K562 (cell line): ENCODE measurements around the gene NEUROD6.

Source experiments
- CBX5 ChIP-seq: IDR thresholded peaks from 2 replicates; pipeline ENCODE4 v1.6.1; 2014; ENCODE audit warnings: low read depth, borderline replicate concordance
- CEBPB ChIP-seq: fragments of 450-650 bp; IDR thresholded peaks from 2 replicates; pipeline ENCODE4 v1.6.1; 2016; ENCODE audit warnings: missing genetic modification characterization, missing compliant biosample characterization
- EP300 ChIP-seq: IDR thresholded peaks from 2 replicates; pipeline ENCODE4 v1.6.1; 2012; ENCODE audit warnings: low read length, improper control_type of control experiment
- ERF ChIP-seq: fragments of 450-650 bp; formaldehyde crosslinking; IDR thresholded peaks from 2 replicates; pipeline ENCODE4 v1.4.0; 2020; ENCODE audit warnings: mild to moderate bottlenecking, mixed read lengths
- HCFC1 ChIP-seq: IDR thresholded peaks from 2 replicates; pipeline ENCODE4 v1.6.1; 2012; ENCODE audit warnings: low read depth, low read length, improper control_type of control experiment
- IRF2 ChIP-seq: sonication (generic); formaldehyde crosslinking; IDR thresholded peaks from 2 replicates; pipeline ENCODE4 v1.8.1; 2022; ENCODE audit warnings: mild to moderate bottlenecking, missing genetic modification reagents
- KAT2B ChIP-seq: IDR thresholded peaks from one replicate; pipeline ENCODE4 v1.6.1; 2012; ENCODE audit warnings: low read depth, mild to moderate bottlenecking, control low read depth, inconsistent platforms, low read length, moderate library complexity
- L3MBTL2 ChIP-seq: fragments of 450-650 bp; IDR thresholded peaks from 2 replicates; pipeline ENCODE4 v1.6.1; 2016; ENCODE audit warnings: mild to moderate bottlenecking, moderate library complexity
- POLR2A ChIP-seq: fragments of 450-650 bp; conservative IDR thresholded peaks from 2 replicates; pipeline ENCODE4 v1.6.1; 2016
- SNRNP70 ChIP-seq: fragments of 200-400 bp; formaldehyde crosslinking; optimal IDR thresholded peaks from 2 replicates; pipeline ENCODE3; 2017; ENCODE audit warnings: low read depth, low read length
- ZBTB33 ChIP-seq: sonication (generic); formaldehyde crosslinking; IDR thresholded peaks from 2 replicates; pipeline ENCODE4 v1.8.1; 2023; ENCODE audit warnings: mild to moderate bottlenecking, missing genetic modification reagents
- ZNF609 ChIP-seq: sonication (generic); formaldehyde crosslinking; IDR thresholded peaks from 2 replicates; pipeline ENCODE4 v1.8.1; 2023; ENCODE audit warnings: missing genetic modification reagents, mild to moderate bottlenecking, borderline replicate concordance
- TF ChIP-seq, protein P1 (sequence below): fragments of 450-650 bp; IDR thresholded peaks from 2 replicates; pipeline ENCODE4 v1.7.1; 2018; ENCODE audit warnings: mild to moderate bottlenecking, low read depth; ENCODE audit not compliant: partially characterized antibody
- TF ChIP-seq, protein P2 (sequence below), 3 experiments: IDR thresholded peaks in 2 of 3; conservative IDR thresholded peaks in 1 of 3; 2 replicates each; pipeline ENCODE4 v1.5.1; 2011 to 2012; ENCODE audit warnings: low read length in 3 of 3, mild to moderate bottlenecking in 3 of 3, control low read depth in 2 of 3, improper control_type of control experiment in 1 of 3, inconsistent platforms in 1 of 3, low read depth in 1 of 3, mixed read lengths in 1 of 3, moderate library complexity in 1 of 3; ENCODE audit not compliant: insufficient read depth in 2 of 3

- TF ChIP-seq EP300 (no peak), HCFC1 (no peak), ERF (CRISPR knock-in tag) (no peak), SNRNP70 (no peak), ZBTB33 (CRISPR knock-in tag) (no peak), IRF2 (no peak), ZNF609 (CRISPR knock-in tag) (no peak), L3MBTL2 (no peak), CBX5 (no peak), CEBPB (tag) (no peak), KAT2B (no peak), POLR2A (no peak)
- TF ChIP-seq, protein P1, sequence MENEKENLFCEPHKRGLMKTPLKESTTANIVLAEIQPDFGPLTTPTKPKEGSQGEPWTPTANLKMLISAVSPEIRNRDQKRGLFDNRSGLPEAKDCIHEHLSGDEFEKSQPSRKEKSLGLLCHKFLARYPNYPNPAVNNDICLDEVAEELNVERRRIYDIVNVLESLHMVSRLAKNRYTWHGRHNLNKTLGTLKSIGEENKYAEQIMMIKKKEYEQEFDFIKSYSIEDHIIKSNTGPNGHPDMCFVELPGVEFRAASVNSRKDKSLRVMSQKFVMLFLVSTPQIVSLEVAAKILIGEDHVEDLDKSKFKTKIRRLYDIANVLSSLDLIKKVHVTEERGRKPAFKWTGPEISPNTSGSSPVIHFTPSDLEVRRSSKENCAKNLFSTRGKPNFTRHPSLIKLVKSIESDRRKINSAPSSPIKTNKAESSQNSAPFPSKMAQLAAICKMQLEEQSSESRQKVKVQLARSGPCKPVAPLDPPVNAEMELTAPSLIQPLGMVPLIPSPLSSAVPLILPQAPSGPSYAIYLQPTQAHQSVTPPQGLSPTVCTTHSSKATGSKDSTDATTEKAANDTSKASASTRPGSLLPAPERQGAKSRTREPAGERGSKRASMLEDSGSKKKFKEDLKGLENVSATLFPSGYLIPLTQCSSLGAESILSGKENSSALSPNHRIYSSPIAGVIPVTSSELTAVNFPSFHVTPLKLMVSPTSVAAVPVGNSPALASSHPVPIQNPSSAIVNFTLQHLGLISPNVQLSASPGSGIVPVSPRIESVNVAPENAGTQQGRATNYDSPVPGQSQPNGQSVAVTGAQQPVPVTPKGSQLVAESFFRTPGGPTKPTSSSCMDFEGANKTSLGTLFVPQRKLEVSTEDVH, result no peak
- TF ChIP-seq, protein P2, sequence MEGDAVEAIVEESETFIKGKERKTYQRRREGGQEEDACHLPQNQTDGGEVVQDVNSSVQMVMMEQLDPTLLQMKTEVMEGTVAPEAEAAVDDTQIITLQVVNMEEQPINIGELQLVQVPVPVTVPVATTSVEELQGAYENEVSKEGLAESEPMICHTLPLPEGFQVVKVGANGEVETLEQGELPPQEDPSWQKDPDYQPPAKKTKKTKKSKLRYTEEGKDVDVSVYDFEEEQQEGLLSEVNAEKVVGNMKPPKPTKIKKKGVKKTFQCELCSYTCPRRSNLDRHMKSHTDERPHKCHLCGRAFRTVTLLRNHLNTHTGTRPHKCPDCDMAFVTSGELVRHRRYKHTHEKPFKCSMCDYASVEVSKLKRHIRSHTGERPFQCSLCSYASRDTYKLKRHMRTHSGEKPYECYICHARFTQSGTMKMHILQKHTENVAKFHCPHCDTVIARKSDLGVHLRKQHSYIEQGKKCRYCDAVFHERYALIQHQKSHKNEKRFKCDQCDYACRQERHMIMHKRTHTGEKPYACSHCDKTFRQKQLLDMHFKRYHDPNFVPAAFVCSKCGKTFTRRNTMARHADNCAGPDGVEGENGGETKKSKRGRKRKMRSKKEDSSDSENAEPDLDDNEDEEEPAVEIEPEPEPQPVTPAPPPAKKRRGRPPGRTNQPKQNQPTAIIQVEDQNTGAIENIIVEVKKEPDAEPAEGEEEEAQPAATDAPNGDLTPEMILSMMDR (IDR thresholded peaks at IDR 0.05 in 2 of 3, conservative IDR thresholded peaks at IDR 0.05 in 1 of 3; ENCODE audit: insufficient read depth in 2 of 3, low read depth in 1 of 3, low read length in 3 of 3), result no peak
Measured at GRCh38 chr7:31326416-31326815, 14.1 kb downstream of the NEUROD6 start.
